Activated CD8-positive, alpha-beta memory T cell treated with anti-CD3 and anti-CD28 coated beads, Interleukin-2, amount 50 U/mL, for 4 hours (primary cell): Measurements from ENCODE around the gene MYT1.

Experiments
- DNase-seq: peaks from one replicate; pipeline ENCODE4 v3.0.0-alpha.2; 2020

Gene MYT1

GRCh38 chr20:64196309-64196708 lies 32.1 kb downstream of the MYT1 start:
- DNase-seq, result no peak

- no peak for DNase-seq
These were observed 32.6 kb downstream of the MYT1 start for GRCh38 chr20:64196847-64197306.

GRCh38 chr20:64198347-64198746 lies 34.1 kb downstream of the MYT1 start:
- no peak for DNase-seq

- DNase-seq, result no peak
These were observed 35.1 kb downstream of the MYT1 start for GRCh38 chr20:64199395-64199794.

GRCh38 chr20:64200740-64201139 lies 36.5 kb downstream of the MYT1 start:
- no peak for DNase-seq

- no peak for DNase-seq
These were observed 37.4 kb downstream of the MYT1 start for GRCh38 chr20:64201653-64202052.

GRCh38 chr20:64203037-64203777 lies 39.0 kb downstream of the MYT1 start:
- DNase-seq, result no peak

- no peak for DNase-seq
These were observed 41.4 kb downstream of the MYT1 start for GRCh38 chr20:64205611-64206026.

- DNase-seq, result no peak
These were observed 42.4 kb downstream of the MYT1 start for GRCh38 chr20:64206614-64207013.

- no peak for DNase-seq
These were observed 43.7 kb downstream of the MYT1 start for GRCh38 chr20:64207641-64208590.

- no peak for DNase-seq
These were observed 44.9 kb downstream of the MYT1 start for GRCh38 chr20:64209148-64209547.

GRCh38 chr20:64210656-64211369 lies 46.6 kb downstream of the MYT1 start:
- DNase-seq, result no peak

- DNase-seq, result no peak
These were observed 47.8 kb downstream of the MYT1 start for GRCh38 chr20:64211874-64212658.

GRCh38 chr20:64212755-64213154 lies 48.5 kb downstream of the MYT1 start:
- no peak for DNase-seq

- no peak for DNase-seq
These were observed 49.9 kb downstream of the MYT1 start for GRCh38 chr20:64214113-64214512.

GRCh38 chr20:64214952-64215351 lies 50.7 kb downstream of the MYT1 start:
- DNase-seq, result no peak

- DNase-seq, result no peak
These were observed 51.8 kb downstream of the MYT1 start for GRCh38 chr20:64216036-64216435.

GRCh38 chr20:64216910-64217309 lies 52.7 kb downstream of the MYT1 start:
- DNase-seq, result no peak

GRCh38 chr20:64217539-64218221 lies 53.4 kb downstream of the MYT1 start:
- no peak for DNase-seq

- DNase-seq, result no peak
These were observed 55.0 kb downstream of the MYT1 start for GRCh38 chr20:64219202-64219601.

GRCh38 chr20:64219730-64220129 lies 55.5 kb downstream of the MYT1 start:
- DNase-seq, result no peak

GRCh38 chr20:64220420-64220819 lies 56.2 kb downstream of the MYT1 start:
- DNase-seq, result no peak
